ENCODE data around the gene IKZF1.

Gene IKZF1

GRCh38 chr7:50356212-50356944 lies 51.9 kb downstream of the IKZF1 start:
- DNase-seq, result no peak

DNA sequence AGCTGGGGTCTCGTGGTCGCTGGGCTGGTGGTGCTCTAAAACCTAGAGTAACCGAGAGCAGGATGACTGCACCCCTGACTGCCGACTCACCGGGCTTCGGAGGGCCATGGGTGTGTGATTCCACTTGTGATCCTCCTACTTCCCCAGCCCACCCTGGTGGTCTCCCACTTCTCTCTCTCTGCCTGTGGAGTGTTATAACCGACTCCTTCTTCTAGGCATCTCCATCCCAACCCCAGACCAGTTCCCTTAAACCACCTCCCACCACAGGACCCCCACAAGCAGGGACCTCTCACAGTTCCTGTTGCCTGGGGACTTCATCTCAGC lies 52.4 kb downstream of the IKZF1 start:
- no peak for DNase-seq

GRCh38 chr7:50357426-50357825 lies 52.9 kb downstream of the IKZF1 start:
- no peak for DNase-seq

DNA sequence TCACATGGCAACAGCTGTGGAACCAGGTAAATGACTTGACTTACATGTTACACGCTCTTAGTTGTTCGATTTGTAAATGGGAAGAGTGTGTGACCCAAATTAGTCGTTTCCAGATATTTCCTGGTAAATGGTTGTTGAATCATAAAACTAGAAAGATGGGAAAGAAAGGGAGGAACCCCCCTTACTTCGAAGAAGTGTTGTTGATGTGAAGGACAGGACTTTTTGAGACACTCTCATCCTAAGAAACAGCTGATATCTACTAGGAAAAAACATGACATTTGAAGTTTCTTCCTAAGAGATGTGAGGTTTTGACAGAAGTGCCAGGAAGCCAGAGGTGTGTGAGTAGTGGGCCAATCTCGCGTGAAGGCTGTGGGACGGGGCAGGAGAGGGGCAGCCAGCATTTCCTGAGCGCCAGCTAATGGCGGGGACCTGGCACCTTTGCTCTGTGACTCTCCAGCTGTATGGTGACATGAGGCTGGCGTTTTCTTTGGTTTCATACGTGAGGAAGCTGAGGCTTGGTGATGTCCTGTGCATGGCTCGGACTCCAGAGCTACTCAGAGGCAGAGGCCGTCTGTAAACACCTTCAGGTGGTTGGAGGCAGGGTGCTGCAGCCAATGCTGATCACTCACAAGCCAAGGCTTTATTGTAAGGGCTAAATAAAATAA lies 53.7 kb downstream of the IKZF1 start:
- no peak for DNase-seq

DNA sequence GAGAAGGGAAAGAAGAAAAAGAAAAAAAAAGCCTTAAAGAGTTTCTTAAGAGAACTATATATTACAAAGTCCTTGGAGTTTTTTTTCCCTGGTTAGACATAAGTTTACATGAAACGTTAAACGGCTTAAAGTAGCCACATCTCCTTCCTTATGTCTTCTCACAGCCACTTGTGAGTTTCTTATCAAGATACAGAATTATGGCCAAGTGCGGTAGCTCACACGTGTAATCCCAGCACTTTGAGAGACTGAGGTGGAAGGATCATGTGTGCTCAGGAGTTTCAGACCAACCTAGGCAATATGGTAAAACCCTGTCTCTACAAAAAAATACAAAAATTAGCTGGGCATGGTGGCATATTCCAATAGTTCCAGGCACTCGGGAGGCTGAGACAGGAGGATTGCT lies 54.3 kb downstream of the IKZF1 start:
- no peak for DNase-seq

- DNase-seq, result no peak
Measured at GRCh38 chr7:50359258-50359994, 54.9 kb downstream of the IKZF1 start.

DNA sequence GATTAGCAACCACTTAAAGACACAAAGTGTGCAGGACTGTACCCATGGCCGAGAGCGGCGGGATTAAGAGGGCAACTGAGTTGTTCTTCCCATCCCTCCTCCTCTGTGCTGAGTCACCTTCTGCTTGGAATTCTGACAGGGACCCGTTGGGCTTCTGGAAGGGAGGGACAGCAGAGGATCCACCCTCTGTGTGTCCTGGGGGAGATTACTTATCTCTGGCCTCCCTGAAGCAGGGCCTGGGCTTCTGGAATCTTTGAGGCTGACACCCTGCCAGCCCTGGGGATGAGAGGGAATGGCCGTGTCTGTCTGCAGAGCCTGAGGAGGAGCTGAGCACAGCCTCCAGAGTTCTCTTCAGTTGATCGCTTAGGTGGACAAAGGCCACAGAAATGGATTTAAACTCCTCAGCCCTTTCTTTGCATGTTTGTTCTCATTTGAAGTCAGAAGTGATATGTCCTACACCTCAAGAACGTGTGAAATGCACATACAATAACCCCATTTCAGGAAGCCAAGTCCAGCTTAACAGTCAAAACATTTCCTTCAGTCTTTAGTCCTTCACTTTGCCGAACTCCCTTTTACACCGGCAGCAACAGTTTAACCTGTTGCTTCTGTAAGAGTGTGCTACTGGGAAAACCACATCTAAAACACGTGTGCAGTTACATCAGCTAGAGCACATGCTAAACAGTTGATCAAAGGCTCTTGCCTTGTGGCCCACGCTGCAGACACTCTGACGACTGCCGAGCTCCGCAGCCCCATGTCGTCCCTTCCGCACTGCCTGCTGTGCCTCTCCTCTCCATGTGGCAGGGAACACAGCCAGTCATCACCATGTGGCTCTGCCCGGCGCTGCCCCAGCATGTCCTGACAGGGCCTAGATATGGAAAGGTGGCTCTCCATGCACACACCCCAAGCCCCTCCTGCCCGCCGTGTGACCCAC lies 55.7 kb downstream of the IKZF1 start:
- DNase-seq, result peak; percentile 91

DNA sequence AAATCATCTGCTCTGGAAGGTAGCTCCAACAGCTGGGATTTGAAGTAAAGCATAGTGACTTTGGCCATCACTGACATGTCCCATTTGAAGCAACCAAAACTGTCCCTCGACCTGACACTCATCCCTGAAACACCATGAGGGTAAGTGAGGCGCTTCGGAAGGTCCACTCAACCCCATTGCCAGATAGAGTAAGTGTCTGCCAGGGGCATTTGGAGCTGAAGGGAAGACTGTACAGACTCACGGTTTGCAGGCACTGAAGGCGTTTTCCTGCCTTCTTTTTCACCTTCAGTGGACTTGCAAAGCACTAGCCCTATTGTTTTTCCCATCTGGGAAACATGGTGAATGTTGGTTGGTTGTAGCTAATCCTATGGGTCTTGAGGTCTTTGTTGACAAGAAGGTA lies 57.6 kb downstream of the IKZF1 start:
- no peak for DNase-seq

DNA sequence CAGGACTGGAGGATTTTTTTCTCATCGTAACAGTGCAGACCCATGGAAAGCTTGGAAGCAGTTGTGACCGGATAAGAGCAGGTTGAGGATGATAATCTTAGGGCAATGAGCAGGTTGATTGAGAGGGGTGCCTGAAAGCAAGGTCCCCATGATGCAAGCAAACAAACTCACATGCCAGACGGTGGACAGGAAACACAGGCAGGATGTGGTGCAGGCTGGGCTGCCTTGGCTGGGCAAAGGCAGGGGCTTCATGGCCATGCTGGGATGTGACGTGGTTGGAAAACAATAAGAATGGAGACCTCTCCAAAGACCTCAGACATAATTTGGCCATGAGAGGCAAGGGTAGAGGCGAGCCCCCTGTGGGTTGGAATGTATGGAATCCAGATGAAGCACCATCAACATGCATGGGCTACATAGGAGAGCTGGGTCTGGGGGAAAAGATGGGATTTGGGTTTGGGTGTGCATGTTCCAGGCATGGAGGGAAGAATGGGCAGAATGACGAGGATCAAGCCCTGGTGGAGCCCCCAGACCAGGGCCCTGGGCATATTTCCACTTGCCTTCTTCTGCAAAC lies 58.3 kb downstream of the IKZF1 start:
- DNase-seq, result peak; percentile 65

DNA sequence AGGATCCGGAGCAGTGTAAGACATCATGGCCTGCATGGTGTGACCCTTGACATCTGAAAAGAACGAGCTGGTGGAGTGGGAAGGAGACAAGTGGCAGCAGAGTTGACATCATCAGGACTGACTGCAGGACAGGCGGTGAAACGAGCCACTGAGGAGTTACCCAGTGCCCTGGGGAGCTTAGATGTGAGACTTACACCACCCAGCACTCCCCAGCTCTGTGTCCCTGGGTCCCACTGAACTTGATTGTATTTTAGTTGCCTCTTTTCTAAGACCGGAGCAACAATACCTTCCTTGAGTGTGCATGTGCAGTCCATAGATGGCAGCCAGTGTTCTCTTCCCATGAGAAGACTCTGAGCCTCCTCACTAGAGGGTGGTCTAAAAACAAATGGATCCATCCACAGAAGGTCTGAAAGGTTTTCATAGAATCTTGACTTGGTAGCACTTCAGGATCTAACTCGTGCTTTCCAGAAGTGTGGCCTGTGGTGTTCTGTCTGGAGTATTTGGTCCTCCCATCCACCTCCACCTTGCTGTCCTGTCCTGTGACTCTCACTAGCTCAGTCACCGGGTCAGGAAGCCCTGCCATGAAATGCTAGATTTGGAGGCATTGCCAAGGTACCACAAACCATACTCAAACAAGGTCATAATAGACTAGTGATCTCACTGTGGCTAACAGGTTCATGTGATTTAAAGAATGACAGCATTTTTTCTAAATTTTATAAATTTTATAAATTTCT lies 59.0 kb downstream of the IKZF1 start:
- peak; percentile 66 for DNase-seq

DNA sequence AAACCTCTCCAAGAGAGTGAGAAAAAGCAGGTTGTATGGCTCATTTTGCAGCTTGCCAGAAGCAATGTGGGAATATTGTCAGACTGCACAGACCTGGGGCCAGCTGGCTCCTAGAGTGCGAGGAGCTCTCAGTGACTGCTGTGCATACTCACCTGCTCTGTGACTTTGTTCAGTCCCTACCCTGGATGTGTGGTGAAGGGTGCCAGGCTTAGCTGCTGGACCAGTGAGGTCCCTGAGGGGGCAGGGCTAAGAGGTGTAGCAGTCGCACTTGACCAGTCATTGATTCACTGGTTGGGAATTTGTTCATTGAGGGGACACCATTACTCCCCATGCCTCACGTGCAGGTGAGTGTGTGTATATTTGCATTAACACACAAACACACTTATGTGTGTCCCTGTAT lies 60.1 kb downstream of the IKZF1 start:
- DNase-seq, result no peak

- DNase-seq, result no peak
Measured at GRCh38 chr7:50366311-50366710, 61.8 kb downstream of the IKZF1 start.

GRCh38 chr7:50367100-50367499 lies 62.6 kb downstream of the IKZF1 start:
- DNase-seq, result peak; percentile 45

DNA sequence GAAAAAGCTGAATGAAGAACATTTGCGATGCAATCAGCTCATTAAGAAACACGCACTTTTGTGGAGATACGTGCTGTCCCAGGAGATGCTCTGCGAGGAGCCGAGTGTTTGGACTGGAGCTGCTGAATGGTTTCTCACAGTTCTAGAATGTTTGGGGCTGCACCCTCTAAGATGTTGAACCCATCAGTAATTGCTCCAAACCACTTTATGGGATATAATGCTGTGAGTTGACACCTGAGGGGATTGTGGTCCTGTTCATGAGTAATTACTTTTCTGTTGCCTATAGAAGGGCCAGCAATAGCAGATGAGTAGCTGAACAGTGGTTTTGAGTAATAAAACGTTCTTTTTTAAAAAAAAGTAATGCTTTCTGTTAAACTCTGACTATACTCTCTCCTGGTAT lies 63.1 kb downstream of the IKZF1 start:
- no peak for DNase-seq

DNA sequence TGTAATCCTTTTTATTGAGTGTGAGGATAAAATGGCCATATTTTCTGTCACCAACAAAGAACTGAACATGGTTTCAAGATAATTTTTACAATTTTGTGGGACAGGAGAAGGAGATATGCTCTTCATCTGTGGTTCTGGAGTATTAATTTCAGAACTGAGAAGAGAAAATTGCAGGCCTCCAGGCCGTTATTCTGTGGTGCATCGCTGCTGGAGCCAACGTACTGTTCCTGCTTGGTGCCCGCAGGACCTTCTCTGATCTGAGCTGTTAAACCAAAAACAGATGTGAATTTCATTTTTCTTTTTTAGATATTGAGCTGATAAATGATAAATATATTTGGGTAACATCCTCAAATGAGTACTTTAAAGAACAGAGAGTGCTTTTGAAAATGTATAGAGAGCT lies 63.9 kb downstream of the IKZF1 start:
- DNase-seq, result no peak

DNA sequence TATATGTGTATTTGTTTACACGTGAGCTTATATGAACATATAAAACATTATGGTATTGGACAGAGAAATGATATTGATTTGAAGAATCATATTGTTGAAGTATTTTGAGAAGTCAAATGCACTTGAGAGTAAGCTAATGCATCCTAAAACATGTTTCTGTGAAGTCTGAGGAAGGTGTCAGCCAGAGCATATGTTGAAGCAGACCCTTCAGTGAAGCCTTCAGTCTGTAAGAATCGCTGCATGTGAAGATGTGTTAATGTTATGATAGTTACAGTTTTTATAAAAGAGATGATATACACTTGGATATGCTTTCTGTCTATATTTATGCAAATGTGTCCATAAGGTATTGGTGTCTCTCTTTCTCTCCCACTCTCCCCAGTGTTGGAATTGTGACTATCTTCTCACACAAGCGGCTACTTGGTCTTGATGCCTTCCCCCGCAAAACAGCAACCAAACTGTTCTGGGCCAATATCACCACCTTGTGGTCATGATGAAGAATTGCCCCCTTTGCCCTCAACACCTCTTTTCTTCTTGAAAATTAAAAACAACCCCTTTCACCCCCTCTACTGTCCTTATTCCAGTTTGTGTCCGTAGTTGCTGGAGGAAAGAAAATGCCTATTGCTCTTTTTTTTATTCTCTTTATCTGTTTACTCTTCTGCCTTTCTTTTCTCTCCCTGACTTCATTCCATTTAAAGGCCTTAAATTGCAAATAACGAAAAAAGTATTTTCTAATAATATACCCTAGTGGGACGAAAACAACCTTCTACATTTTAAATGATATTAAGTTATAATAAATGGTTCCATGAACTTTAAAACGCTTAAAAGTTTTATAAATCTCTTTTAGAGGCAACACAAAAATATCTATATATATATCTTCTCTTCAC lies 64.9 kb downstream of the IKZF1 start:
- DNase-seq, result peak; percentile 76

DNA sequence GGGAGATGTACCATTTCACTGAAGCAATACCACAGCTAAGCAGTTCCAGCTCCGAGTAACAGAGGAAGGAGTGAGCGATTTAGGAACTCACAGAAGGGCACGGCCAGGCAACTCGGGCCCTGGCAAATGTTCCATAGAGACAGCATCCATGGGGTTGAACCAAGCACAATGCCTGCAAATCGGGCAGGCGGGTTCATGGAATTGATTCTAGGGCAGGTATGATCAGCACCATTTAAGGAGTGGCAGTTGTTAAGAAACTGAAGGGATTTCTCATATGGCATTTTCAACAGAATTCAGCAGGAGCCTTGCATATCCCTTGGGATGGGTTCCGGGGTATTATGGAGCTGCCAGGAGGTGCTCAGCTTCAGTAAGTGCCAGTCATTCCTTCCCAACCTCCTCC lies 66.4 kb downstream of the IKZF1 start:
- DNase-seq, result no peak

- no peak for DNase-seq
Measured at GRCh38 chr7:50371551-50372021, 67.1 kb downstream of the IKZF1 start.

DNA sequence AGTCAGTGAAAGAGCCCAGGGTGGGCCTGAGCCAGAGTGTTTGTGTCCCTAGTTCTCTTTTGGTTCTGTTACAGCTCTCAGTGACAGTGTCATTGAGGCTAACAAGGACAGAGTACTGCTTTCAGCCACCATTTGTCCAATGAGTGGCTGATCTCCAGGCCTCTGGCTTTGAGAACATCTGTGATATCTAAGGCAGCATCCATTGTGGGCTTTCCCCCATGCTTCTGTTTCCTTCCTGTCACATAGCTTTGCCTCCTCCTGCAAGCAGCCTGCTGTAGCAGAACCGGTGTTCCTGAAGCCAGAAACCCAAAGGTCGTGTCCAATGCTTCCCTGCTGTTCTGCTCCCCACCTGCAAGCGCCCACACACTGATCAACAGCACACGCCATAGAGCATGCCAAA lies 68.4 kb downstream of the IKZF1 start:
- DNase-seq, result no peak

DNA sequence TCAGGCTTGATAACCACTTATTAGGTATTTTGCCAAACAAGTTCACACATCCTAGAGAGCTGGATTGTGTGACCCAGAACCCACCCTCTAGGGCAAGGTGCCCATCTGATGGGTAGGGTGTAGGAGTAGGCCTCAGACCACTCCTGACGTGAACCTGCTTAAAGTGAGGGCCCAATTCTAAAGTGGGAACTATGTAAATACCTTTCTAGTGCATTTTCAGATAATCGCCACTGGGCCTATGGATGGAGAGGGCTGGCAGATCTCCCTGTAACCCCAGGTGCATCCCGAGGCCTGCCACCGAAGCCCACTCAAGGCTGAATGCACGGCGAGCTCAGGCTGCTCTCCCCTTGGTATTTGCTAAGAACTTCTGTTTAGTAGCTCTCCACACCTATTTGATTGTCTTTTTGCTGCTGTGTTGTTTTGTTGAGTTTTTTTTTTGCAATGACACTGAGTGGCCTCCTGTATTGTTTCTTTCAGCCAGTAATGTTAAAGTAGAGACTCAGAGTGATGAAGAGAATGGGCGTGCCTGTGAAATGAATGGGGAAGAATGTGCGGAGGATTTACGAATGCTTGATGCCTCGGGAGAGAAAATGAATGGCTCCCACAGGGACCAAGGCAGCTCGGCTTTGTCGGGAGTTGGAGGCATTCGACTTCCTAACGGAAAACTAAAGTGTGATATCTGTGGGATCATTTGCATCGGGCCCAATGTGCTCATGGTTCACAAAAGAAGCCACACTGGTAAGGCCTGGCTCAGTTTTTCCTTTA lies 71.7 kb downstream of the IKZF1 start:
- no peak for DNase-seq

Data from central memory CD4-positive, alpha-beta T cell (primary cell).